Heart left ventricle (tissue), 13 donors: ENCODE data around the gene TLK1.

Experiments
- POLR2A ChIP-seq, 2 donors: fragments of 450-650 bp; IDR thresholded peaks; one replicate each; pipeline ENCODE4 v1.6.1; 2017; ENCODE audit warnings: antibody characterized with exemption in 2 of 2, mild to moderate bottlenecking in 2 of 2, moderate library complexity in 2 of 2
- TF ChIP-seq, protein P1 (sequence below), 12 donors: fragments of 200-600 bp; sonication (generic) in 4 of 12; IDR thresholded peaks; one replicate each; pipeline versions ENCODE4 v1.5.0 to v1.8.0; 2018 to 2022; ENCODE audit warnings: antibody characterized with exemption in 12 of 12, mild to moderate bottlenecking in 5 of 12
- donor health status: ischemic (EF 13 %, LVEDD 7.1; RV severe dilation, severe dysfunction).
- donor health status: DM: no; HTN: yes; CAD: no.
- donor health status: DM: no; HTN: no; CAD: no.
- donor health status: ischemic (EF 25% LVEDD 6.9; RV normal size, moderate dysfunction).
- donor health status: ischemic (EF 25% LVEDD 5.7; RV mildly dilated, moderate dysfunction).
- donor health status: ischemic (EF 35%, LVEDD 5.7; RV mildly dilated, moderate dysfunction).
- donor health status: nonischemic (EF 11% LVEDD 7.7; RV severe dilation, severe dysfunction).
- donor health status: DM: yes; HTN: yes; CAD: no.
- donor health status: PGD.
- donor health status: ischemic (EF 29% LVEDD 5.4; RV normal size, mild dysfunction).
- donor health status: nonischemic (EF 23%, LVEDD 6.1; RV moderate dilation, normal function).

GRCh38 chr2:170949415-170949814, 211.3 kb downstream of the TLK1 start:
- TF ChIP-seq POLR2A (IDR thresholded peaks at IDR 0.05) = no peak
- TF ChIP-seq, protein P1, sequence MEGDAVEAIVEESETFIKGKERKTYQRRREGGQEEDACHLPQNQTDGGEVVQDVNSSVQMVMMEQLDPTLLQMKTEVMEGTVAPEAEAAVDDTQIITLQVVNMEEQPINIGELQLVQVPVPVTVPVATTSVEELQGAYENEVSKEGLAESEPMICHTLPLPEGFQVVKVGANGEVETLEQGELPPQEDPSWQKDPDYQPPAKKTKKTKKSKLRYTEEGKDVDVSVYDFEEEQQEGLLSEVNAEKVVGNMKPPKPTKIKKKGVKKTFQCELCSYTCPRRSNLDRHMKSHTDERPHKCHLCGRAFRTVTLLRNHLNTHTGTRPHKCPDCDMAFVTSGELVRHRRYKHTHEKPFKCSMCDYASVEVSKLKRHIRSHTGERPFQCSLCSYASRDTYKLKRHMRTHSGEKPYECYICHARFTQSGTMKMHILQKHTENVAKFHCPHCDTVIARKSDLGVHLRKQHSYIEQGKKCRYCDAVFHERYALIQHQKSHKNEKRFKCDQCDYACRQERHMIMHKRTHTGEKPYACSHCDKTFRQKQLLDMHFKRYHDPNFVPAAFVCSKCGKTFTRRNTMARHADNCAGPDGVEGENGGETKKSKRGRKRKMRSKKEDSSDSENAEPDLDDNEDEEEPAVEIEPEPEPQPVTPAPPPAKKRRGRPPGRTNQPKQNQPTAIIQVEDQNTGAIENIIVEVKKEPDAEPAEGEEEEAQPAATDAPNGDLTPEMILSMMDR (IDR thresholded peaks at IDR 0.05) = no peak
